GM21390 (cell line): ENCODE results near the gene PLCH2.

Experiments used
- ATAC-seq: cut with Tn5 transposase; IDR thresholded peaks from one replicate; pipeline ENCODE4 v1.9.1; 2021; ENCODE audit not compliant: unreplicated experiment

PLCH2 gene

DNA sequence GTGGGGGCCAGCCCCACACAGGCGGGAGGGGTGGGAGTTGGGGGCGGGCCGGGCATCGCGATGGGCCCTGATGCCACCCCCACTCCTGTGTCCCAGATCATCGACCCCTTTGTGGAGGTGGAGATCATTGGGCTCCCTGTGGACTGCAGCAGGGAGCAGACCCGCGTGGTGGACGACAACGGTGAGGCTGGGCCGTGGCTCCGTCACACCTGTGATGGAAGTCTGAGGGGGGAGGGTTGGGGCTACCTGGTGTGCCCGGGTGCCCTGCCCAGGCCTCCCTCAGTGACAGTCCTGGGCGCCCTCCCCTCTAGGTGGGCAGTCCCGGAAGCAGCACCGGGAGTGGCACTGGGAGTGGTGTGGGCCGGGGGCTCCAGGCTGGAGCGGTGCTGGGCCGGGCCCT is 22.6 kb downstream of the PLCH2 start:
- no peak for ATAC-seq

- no peak for ATAC-seq
Measured at GRCh38 chr1:2499260-2499659, 23.2 kb downstream of the PLCH2 start.

DNA sequence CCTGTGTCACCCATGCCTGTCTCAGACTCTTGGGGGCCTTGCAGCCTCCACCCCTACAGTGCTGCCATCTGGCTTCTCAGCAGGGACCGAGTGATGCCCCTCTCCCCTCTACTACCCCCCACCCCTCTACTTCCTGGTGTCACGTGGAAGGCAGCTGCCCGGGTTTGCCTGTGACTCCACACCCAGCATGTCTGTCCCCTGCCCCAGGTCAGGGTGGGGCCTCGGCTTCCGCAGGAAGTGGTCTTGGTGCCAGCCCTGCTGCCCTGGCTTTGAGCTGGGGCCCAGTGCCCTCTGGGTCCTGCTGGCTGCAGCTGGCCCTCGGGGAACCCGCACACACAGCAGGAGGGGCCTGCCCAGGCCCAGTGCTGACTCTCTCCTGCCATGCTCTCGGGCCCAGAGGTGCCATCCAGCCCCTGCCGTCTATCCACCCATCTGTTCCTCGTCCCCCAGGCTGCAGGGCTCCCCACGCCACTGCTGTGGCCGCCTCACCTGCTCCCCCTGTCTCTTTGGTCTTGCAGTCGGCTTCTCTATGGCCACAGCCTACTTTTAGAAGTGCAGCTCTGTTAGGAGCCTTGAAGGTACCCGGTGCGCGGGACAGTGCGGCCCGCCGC is 24.0 kb downstream of the PLCH2 start:
- no peak for ATAC-seq

DNA sequence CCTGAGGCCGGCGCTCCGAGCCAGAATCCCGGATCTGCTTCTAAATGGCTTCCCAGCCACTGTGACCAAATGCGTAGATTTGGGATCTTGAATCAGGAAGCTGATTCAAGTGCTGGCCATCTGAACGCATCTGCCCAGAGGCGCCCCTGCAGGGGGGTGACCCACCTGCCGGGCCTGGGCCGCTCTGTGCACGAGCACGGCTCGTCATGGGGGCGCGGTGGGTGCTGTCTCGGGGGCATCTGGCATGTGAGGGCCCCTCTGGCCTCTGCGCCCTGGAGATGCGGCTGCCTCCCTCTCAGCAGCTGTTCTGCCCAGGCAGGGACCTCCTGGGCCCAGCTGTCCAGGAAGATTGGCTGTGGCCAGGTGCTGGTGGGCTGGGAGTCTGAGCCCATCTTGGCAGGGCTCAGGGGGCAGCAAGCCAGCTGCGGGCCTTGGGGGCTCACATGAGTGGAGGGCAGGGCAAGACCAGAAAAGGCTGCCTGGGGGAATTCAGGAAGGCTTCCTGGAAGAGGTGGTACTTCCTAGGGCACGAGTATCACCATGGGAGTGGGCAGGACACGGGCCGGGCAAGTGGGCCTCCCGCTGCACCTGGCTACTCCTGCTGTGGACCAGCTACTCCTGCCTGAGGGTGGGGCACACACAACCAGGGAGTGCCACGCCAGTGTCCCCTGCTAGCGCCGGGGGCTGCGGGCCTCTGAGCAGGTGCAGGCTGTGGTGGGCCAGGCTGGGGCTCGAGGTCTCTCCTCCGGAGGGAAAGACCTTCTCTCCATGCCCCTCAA is 25.1 kb downstream of the PLCH2 start:
- no peak for ATAC-seq

DNA sequence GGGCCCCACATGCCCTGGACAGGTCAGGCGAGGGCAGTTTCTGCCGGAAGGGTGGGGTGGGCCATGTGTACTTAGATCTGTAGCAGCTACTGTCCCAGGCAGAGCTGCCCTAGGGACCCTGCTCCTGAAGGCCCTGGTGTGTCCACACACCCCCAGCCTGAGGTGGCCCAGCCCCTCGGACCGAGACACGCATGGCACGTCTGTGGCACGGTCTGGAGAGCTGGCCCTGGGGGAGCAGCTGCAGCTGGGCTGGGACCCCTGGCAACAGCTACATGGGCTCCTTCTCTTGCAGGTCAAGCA is 25.7 kb downstream of the PLCH2 start:
- no peak for ATAC-seq

- no peak for ATAC-seq
Measured at GRCh38 chr1:2502210-2502609, 26.1 kb downstream of the PLCH2 start.

DNA sequence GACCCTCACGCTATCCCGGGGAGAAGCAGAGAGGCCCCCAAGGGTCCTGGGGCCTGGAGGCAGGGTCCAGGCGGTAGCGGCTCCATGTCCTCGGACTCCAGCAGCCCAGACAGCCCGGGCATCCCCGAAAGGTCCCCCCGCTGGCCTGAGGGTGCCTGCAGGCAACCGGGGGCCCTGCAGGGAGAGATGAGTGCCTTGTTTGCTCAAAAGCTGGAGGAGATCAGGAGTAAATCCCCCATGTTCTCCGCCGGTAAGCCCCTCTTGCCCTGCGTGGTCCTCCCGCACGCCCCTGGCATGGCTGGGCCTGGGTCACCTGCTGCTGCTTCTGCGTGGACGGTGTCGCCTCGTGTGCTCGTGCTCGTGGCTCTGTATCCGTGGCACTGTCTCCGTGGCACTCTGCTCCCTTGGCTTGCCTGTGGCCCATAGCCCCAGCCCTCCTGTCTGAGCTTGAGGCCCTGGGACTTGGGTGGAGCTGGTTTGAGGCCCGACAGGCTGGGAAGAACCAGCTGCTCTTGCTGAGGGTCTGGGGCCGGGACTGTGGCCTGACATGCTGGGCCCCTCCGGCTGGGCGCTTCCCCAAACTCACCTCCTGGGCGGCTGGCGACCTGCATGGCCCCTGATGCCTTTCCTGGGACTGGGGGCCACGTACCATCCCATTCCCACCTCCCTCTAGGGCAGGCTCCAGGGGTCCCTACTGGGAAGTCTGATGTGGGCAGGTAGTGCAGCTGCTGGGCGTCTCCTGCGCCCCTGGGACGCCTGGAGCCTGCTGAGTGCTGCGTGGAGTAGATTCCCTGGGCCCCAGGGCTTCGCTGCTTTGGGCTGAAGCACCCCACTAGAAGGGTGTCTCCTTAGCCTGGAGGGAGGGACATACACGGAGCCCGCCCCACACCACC is 26.8 kb downstream of the PLCH2 start:
- no peak for ATAC-seq

- ATAC-seq, result no peak
Measured at GRCh38 chr1:2503554-2504224, 27.6 kb downstream of the PLCH2 start.

DNA sequence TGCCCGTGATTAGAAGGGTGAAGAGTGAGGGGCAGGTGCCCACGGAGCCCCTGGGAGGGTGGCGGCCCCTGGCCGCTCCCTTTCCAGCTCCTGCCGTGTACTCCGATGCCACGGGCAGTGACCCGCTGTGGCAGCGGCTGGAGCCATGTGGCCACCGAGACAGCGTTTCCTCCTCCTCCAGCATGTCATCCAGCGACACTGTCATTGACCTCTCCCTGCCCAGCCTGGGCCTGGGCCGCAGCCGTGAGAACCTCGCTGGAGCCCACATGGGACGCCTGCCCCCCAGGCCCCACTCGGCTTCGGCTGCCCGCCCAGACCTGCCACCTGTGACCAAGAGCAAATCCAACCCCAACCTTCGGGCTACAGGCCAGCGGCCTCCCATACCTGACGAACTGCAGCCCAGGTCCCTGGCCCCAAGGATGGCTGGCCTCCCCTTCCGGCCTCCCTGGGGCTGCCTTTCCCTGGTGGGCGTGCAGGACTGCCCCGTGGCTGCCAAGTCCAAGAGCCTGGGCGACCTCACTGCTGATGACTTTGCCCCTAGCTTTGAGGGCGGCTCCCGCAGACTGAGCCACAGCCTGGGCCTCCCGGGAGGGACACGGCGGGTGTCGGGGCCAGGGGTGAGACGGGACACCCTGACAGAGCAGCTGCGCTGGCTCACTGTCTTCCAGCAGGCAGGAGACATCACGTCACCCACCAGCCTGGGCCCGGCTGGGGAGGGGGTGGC is 28.3 kb downstream of the PLCH2 start:
- no peak for ATAC-seq

GRCh38 chr1:2504949-2505272 is 28.8 kb downstream of the PLCH2 start:
- no peak for ATAC-seq

- ATAC-seq, result no peak
Measured at GRCh38 chr1:2505461-2505994, 29.4 kb downstream of the PLCH2 start.

DNA sequence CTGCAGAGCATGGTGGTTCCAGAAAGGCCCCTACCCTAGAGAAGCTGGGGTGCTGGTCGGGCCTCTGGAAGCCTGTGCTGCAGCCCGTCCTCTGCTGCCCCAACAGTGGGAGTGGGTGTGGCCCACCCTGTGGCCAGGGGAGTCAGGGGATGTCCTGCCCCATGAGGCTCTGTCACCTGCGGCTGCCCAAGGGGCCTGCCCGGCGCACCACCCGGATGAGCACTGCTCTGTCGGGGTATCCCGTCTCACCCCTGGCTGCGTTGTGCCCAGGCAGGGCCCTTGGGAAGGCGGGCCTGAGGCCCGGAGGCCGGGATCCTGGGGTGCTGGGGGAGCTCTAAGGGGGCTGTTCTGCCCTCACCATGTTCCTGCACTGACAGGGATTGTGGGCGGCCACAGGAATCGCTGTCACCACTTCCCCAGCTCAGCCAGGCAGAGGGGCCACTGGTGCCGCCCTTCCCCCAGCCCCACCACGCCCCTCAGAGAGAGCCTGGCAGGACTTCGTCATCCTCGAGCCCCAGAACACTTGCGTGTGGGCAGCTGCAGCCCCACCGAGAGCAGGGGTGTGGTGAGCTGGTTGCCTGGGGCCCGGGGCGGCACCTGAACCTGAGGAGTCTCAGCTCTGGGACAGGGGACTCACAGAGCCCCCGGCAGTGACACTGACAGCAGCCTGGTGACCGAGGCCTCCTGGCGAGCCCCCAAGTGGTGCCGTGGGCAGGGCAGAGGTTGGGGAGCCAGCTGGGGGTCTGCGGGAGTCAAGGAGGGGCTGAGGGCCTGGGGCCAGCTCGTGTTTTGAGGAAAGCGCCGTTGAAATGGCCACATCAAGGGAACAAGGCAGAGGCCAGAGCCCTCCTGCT is 30.1 kb downstream of the PLCH2 start:
- ATAC-seq, result no peak

- ATAC-seq, result no peak
Measured at GRCh38 chr1:2506901-2507565, 30.9 kb downstream of the PLCH2 start.

GRCh38 chr1:2507744-2508155 is 31.7 kb downstream of the PLCH2 start:
- no peak for ATAC-seq

GRCh38 chr1:2508180-2508579 is 32.1 kb downstream of the PLCH2 start:
- no peak for ATAC-seq

DNA sequence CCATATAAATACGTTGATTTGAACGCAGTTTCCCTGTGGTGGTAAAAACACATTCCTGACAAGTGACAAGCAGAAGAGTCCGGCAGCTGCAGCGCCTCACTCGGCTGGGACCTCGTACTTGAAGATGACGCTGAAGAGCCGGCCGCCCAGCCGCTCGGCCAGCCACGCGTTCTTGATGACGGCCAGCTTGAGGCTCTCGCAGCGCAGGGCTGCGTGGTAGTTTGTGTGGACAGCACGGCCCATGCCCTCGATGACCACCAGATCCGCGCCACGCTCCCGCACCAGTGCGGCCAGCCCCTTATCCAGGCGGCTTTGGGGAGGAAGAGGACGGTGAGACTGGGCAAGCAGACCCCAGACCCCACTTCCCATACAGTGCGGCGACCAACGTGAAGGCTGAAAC is 32.7 kb downstream of the PLCH2 start:
- ATAC-seq, result no peak

- no peak for ATAC-seq
Measured at GRCh38 chr1:2509589-2509988, 33.5 kb downstream of the PLCH2 start.

DNA sequence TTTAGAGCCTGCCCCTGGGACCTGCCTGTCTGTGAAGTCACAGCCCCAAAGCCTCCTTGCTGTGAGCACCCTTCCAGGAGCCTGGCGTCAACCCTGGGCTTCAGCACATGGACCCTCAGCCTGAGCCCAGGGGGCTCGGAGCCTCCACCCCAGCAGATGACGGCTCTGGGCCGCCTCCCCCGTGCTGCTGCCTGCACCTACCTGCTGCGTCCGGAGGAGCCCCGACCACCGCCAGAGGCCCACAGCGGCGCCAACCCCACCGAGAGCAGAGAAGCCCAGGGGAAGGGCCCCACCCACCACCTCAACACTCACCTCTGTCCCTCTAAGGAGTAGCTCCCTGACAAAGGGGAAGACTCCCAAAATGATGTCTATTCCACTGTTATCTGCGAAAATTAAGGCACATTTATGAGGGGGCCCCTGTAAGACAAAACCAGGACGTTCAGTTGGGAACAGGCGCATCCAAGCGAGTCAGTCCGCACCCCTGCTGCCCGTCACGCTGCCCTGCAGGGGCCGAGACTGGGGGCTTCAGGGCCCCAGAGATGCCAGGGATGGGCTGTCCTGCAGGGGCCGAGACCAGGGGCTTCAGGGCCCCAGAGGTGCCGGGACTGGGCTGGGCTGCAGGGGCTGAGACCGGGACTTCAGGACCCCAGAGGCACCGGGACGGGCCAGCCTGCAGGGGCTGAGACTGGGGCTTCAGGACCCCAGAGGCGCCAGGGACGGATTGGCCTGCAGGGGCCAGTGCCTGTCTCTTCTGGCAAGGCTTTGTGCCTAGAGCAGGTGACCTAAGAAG is 34.5 kb downstream of the PLCH2 start:
- no peak for ATAC-seq
